RKO (cell line): Measurements from ENCODE around the gene FOXO1.

Experiments used
- DNase-seq: peaks from one replicate; pipeline ENCODE4 v3.0.0-alpha.2; 2016; ENCODE audit warnings: low spot score

The FOXO1 gene

GRCh38 chr13:40639221-40639681, 27.2 kb downstream of the FOXO1 start:
- no peak for DNase-seq

DNA sequence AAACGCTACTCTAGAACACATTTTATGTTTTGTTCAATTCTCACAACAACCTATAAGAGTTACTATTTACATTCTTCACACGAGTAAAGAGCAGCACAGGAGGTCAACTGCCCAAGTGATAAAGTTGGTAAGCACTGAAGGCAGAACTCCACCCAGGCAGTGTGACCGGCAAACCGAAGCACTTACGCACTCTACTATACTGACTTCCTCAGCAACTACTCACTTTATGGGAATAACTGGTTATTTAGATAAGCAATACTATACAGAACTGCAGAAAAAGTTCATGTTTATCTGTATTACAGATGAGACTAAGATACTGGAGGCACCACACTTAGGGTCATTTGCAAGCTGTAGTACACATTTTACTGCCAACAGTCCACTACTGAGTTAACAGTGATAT, 28.8 kb downstream of the FOXO1 start:
- DNase-seq = no peak

GRCh38 chr13:40635315-40635995, 31.0 kb downstream of the FOXO1 start:
- DNase-seq = no peak

GRCh38 chr13:40632915-40633314, 33.5 kb downstream of the FOXO1 start:
- DNase-seq = no peak

- no peak for DNase-seq
Measured at GRCh38 chr13:40631605-40632004, 34.8 kb downstream of the FOXO1 start.

DNA sequence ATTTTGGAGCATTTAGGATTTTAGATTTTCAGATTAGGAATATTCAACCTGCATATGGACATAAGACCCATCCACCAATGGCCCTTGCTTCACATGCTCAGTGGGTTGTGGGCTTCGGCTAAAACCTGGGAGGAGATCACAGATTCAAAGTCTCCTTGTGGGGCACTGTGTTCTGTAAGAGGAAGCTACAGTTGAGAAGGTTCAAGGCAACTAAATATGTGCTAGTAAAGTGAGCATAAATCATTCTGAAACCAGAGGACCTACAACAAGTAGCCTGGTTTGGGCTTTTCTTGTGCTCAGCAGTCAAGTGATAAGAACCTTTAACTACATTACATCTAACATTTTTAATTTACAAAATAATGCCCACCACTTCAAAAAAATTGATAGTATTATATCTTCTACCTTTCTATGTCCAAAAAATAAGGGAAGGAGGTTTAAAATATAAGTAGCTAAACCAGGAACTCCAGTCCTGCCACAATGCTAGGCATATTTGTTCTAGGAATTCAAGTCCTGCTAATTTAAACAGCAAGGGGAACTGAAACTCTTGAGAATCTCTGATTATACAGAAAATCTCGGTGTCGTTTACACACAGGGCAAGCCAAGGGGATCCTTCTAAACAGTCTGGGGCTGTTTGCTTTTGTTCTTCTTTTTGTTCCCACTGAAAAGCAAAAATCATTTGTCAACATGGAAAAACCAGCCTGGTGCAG, 36.6 kb downstream of the FOXO1 start:
- no peak for DNase-seq

- DNase-seq = no peak
Measured at GRCh38 chr13:40626977-40627376, 39.5 kb downstream of the FOXO1 start.

GRCh38 chr13:40626561-40626960, 39.9 kb downstream of the FOXO1 start:
- no peak for DNase-seq

GRCh38 chr13:40624986-40625385, 41.5 kb downstream of the FOXO1 start:
- DNase-seq = no peak

GRCh38 chr13:40624383-40624782, 42.1 kb downstream of the FOXO1 start:
- DNase-seq = peak; percentile 9

DNA sequence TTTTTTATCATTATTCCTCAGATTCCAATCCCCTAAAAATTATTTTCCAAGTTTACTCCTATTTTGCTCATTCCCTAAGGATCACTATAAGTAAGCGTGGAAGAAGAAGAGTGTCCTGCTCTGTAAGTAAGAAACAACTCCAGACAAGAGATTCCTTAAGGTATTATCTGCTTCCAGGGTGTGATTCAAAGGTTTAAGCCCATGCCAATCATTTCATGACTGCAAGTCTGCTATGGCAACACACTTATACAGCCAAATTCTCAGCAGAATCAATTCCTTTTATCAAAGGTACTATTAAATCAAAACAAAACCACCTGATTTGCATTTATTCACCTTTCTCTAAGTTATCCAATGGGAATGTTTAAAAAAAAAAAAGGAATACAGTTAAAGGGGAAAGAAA, 43.7 kb downstream of the FOXO1 start:
- no peak for DNase-seq

GRCh38 chr13:40622246-40622645, 44.2 kb downstream of the FOXO1 start:
- DNase-seq = no peak

DNA sequence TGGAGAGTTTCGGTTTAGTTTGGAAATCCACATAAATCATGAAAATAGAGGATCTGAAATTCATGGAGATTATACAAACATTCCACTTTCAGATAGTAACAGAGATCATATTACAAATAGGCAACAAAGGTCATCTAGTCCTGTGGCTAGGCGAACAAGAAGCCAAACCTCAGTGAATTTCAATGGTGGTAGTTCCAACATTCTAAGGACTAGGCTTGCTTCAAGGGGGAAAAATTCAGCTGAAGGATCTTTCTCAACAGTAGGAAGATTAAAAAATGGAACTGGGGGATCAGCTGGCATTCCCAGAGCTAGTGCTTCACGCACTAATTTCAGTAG, 47.0 kb downstream of the FOXO1 start:
- no peak for DNase-seq

DNA sequence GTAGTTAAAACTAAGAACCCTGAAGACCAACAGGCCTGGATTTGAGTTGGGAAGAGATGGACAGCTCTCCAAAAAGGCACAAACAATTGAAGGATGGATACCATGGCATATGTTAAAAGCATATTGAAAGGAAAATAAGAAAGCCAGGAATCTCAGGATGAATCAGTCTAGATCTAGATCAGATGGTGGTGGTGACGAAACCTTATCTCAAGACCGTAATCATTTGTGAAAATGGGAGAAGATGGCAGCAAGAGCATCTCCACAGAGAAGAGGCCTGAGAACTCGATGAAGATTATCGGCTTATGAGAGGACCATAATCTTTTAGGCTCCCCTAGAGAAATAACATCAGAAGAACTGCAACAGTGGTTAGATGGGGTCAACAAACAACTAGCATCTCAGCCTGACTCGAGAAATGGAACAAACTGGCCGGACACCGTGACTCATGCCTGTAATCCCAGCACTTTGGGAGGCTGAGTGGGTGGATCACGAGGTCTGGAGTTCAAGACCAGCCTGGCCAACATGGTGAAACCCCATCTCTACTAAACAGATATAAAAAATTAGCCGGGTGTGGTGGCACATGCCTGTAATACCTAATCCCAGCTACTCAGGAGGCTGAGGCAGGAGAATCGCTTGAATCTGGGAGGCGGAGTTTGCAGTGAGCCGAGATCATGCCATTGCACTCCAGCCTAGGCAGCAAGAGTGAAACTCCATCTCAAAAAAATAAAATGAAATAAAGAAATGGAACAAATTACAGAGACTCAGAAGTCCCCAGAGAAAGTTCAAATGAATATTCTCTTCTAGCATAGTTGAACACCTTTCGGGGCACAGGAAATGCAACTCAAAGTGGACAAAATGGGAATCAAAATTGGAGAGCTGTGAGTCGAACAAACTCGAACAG, 47.6 kb downstream of the FOXO1 start:
- DNase-seq = no peak

DNA sequence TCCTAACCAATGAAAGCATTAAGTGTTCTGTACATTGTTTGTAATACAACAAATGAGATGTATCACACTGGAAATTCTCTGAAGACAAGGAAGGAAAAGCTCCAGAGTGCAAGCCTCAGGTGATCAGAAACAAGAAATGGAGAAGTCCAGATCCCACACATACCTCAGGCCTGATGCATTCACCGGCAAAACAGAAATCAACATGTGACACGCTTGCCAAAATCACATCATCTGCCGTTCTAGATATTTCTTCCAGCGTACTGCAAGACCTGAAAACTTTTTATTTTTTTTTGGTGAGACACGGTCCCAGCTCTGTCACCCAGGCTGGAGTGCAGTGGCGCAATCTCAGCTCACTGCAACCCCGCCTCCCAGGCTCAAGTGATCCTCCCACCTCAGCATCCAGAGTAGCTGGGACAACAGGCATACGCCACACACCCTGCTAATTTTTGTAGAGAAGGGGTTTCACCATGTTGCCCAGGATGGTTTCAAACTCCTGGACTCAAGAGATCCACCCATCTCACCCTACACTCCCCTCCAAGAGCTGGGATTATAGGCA, 48.6 kb downstream of the FOXO1 start:
- no peak for DNase-seq

- DNase-seq = no peak
Measured at GRCh38 chr13:40615619-40616018, 50.8 kb downstream of the FOXO1 start.

DNA sequence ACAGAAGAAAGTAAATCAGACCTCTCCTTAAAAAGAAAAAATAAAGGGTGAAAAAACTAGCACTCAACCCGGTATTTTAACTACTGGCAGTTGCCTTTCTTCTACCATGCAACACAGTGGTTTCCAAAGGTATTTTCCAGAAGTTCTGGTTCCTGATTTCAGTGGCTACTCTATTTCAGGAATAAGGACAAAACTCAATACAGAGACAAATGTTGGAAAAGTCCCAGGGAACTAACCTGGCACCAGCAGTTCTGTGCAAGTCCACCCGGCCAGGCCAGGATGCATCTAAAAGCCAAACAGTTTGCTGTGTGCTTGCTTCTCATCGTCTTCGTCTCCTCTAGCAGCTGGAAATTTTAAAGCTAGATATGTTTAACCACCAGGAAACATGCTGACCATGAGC, 52.5 kb downstream of the FOXO1 start:
- no peak for DNase-seq

DNA sequence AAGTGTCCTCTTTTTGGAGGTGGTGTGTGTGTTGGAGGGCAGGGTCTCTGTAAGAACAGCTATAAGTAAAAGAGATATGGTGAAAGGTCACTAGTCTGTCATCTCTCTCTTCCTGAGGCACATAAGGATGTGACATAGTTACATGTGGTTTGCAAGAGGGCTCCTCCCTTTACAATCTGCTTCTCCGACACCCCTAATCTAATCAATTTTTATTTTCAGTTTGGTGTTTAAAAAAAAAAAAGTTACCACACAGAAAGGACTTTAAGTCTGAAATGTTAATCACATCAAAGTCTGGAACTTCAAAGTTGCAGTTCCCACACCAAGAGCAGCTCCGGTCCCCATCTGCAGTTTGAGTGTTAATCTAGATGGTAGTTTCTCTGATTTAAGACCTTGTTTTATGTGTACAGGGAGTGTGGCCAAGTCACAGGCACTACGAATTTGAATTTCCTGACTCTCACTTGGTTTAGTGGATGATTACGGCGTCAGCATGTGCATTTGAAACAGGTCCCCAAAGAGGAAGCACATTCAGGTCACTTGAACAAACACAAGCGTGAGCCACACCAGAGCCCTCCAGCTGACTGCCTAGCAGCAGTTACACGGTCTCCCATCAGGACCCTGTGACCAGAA, 53.1 kb downstream of the FOXO1 start:
- DNase-seq = no peak

DNA sequence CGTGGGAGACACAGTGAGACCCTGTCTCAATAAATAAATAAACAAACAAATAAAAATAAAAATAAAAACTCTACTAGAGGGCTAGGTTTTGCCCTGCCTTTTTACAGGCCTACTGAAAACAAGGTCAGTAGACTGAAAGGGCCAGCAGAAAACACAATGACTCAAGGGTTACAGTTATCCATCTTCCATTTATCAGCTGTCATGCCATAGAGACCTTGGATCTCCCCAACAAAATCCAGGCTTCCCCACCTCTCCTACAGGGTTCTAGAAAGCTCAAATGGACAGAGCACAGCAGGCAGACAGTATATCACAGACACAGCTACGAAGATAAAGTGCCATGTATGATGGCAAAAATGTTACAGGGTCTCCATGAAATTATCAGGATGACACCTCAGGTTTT, 54.4 kb downstream of the FOXO1 start:
- no peak for DNase-seq

DNA sequence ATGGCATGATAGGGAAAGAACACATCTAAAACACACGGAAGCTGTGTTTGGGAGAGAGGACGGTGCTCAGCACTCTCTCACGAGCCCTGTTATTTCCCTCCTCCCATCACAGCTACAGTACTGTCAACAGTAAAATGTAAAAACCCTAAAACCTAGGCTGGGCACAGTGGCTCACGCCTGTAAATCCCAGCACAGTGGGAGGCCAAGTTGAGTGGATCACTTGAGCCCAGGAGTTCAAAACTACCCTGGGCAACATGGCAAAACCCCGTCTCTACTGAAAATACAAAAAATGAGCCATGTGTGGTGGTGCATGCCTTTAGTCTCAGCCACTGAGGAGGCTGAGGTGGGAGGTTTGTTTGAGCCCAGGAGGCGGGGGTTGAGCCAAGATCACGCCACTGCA, 54.8 kb downstream of the FOXO1 start:
- no peak for DNase-seq

DNA sequence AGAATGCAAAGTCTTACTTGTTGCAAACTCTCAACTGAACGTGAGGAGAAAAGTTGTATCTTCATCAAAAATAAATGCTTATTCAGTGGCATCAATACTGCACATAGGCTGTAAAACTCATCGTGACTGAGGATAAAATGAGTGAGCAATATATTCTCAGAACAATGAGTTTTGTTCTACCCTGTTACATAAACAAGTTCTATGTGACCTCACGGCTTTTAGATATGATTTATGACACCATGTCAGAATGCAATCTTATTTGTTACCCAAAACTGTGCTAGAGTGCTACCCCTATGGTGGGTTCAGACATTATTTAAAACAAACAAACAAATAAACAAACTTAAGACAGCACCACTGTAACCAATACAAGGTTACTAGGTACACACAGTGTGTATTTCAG, 55.4 kb downstream of the FOXO1 start:
- DNase-seq = no peak
